Measurements from ENCODE around the gene PLPPR5. TPM values are rescaled to one million over a fixed set of nuclear protein-coding genes. Genes with fewer than 3 reads are reported as not detected.
A peak's percentile ranks its signal among the peaks of the same experiment; 100 is the strongest.

PLPPR5 gene
- total and polyA plus RNA-seq, 2 of the 4 experiments (the other 2 are of a cell fraction) = under 0.01 to 0.05 TPM

GRCh38 chr1:98914547-98914946, 90.1 kb downstream of the PLPPR5 start:
- H2AK5ac ChIP-seq (ENCODE audit: low read depth, low read length) = no peak overlapping the region
- no peaks in the 10 kb centered on the region for H3K79me1 ChIP-seq (ENCODE audit: low read depth in 1 of 2, low read length in 2 of 2)
- no peak for TF ChIP-seq ELK1 (IDR thresholded peaks at IDR 0.05; ENCODE audit: borderline replicate concordance, low read depth, low read length)
- no peak for TF ChIP-seq MAFK (IDR thresholded peaks at IDR 0.05; ENCODE audit: low read depth, low read length)
- TF ChIP-seq SMC3 (IDR thresholded peaks at IDR 0.05; ENCODE audit: low read depth, low read length) = no peak
- TF ChIP-seq BHLHE40 (IDR thresholded peaks at IDR 0.05; ENCODE audit: low read depth, low read length) = no peak
- no peak for TF ChIP-seq RCOR1 (IDR thresholded peaks at IDR 0.05; ENCODE audit: insufficient replicate concordance, low read length)
- TF ChIP-seq RAD21 (IDR thresholded peaks at IDR 0.05; ENCODE audit: low read length) = no peak
- no peak for TF ChIP-seq CEBPB (IDR thresholded peaks at IDR 0.05; ENCODE audit: low read depth, low read length)
- TF ChIP-seq CTCF (conservative IDR thresholded peaks at IDR 0.05; ENCODE audit: low read depth, low read length) = no peak
- no peak for TF ChIP-seq POLR2A (IDR thresholded peaks at IDR 0.05; ENCODE audit: low read depth, low read length)
- no peak for TF ChIP-seq NFE2L2 (IDR thresholded peaks at IDR 0.05; ENCODE audit: low read depth, low read length)
- TF ChIP-seq USF2 (IDR thresholded peaks at IDR 0.05; ENCODE audit: low read depth, low read length) = no peak
- TF ChIP-seq CHD1 (IDR thresholded peaks at IDR 0.05; ENCODE audit: low read depth, low read length) = no peak
- no peak for TF ChIP-seq MAZ (IDR thresholded peaks at IDR 0.05; ENCODE audit: borderline replicate concordance, low read depth, low read length)
- TF ChIP-seq RFX5 (IDR thresholded peaks at IDR 0.05; ENCODE audit: low read depth, low read length) = no peak
- POLR2A ChIA-PET (ENCODE audit: unreplicated experiment) = interaction anchor here (0.6 kb wide), 1 partner anchor 46 kb away, joined by 4 read pairs; no protein-coding TSS in a partner anchor
- H3K56ac ChIP-seq (ENCODE audit: extremely low read depth, insufficient read depth, low read length) = no peak overlapping the region
- dilution Hi-C loops (cut with HindIII; ENCODE audit: low sequenced_read_pairs, unreplicated experiment) = no loop called here
- no peak overlapping the region for H4K8ac ChIP-seq (ENCODE audit: low read depth in 2 of 2, low read length in 2 of 2)
- no peak overlapping the region for H2BK20ac ChIP-seq (ENCODE audit: low read depth, low read length)
- H2BK15ac ChIP-seq (ENCODE audit: low read depth, low read length) = no peak overlapping the region
- no peaks in the 10 kb centered on the region for H3K9me3 ChIP-seq (ENCODE audit: control insufficient read depth, insufficient read depth, low read length)
- ATAC-seq (ENCODE audit: low read depth) = no peak
- H4K91ac ChIP-seq (ENCODE audit: insufficient read depth, low read depth, low read length) = no peak overlapping the region
- H3K9ac ChIP-seq (ENCODE audit: low read depth, low read length) = no peak overlapping the region
- no CpG with 5 or more reads among the region's 3 CpGs for WGBS, 2 experiments (ENCODE audit: extremely low coverage in 2 of 2, insufficient read length in 1 of 2)
- no peak overlapping the region for H3K4ac ChIP-seq (ENCODE audit: low read depth, low read length)
- DNase-seq = peak; percentile 21
- no peak overlapping the region for H3K23ac ChIP-seq (ENCODE audit: low read depth, low read length)
- no peak overlapping the region for H3K27ac ChIP-seq (ENCODE audit: insufficient read depth, low read length)
- no peaks in the 10 kb centered on the region for H4K20me1 ChIP-seq (ENCODE audit: insufficient read depth, low read length)
- CTCF ChIA-PET = interaction anchor here (0.9 kb wide), 1 partner anchor 16 kb away, joined by 3 read pairs; no protein-coding TSS in a partner anchor
- H3K14ac ChIP-seq (replicated peaks; ENCODE audit: low read depth, low read length) = no peak overlapping the region
- H3K36me3 ChIP-seq (ENCODE audit: control insufficient read depth, insufficient read depth, low read length) = no peaks in the 10 kb centered on the region
- H3K18ac ChIP-seq (ENCODE audit: low read depth, low read length) = no peak overlapping the region
- H3K4me1 ChIP-seq (ENCODE audit: control insufficient read depth, insufficient read depth, low read length) = no peaks in the 10 kb centered on the region
- no peak overlapping the region for H2BK5ac ChIP-seq (ENCODE audit: low read depth, low read length, poor library complexity, severe bottlenecking)
- H4K5ac ChIP-seq (ENCODE audit: low read depth, low read length) = no peak overlapping the region
- no peaks in the 10 kb centered on the region; the same call in 1 of the 2 replicates for H3K27me3 ChIP-seq (ENCODE audit: control insufficient read depth, insufficient read depth, low read length)
- no peak overlapping the region for H2AK9ac ChIP-seq (replicated peaks; ENCODE audit: low read depth, low read length, poor library complexity)
- intact Hi-C loops (cut with micrococcal nuclease) = no loop called here
- no peak overlapping the region for H3K4me2 ChIP-seq (ENCODE audit: low read depth, low read length)
- H2AFZ ChIP-seq (replicated peaks; ENCODE audit: low read length, poor library complexity) = no peak overlapping the region
- in situ Hi-C loops (cut with MboI; ENCODE audit: low sequenced_read_pairs) = loop anchor here (10.0 kb wide), 1 partner anchor 60 kb away; no protein-coding TSS in a partner anchor
- H3K9me1 ChIP-seq (ENCODE audit: insufficient read depth, low read length) = no peaks in the 10 kb centered on the region
- no peak overlapping the region for H2BK120ac ChIP-seq (ENCODE audit: low read depth, low read length)
- BruUV-seq (replicated peaks) = no TSS peak
- H3K4me3 ChIP-seq (ENCODE audit: insufficient read depth, low read depth, low read length) = no peak overlapping the region
